Panc1 (cell line): ENCODE measurements around the gene JPH2. TPM values are rescaled to one million over a fixed set of nuclear protein-coding genes. Genes with fewer than 3 reads are reported as not detected.

Experiments
- ATAC-seq: fragments of 200-7000 bp; cut with Tn5 transposase; 2 replicates; pipeline ENCODE4 v1.9.1; 2020; ENCODE audit warnings: mild to moderate bottlenecking, moderate library complexity
- Bru-seq: library from RNA; stranded (reverse); fragments of 400-500 nt; gene quantifications from one replicate; lab custom pipeline; 2021; lab: Mats Ljungman, UMichigan
- BruChase-seq, 2 experiments: library from RNA; stranded (reverse); fragments of 400-500 nt; gene quantifications; one replicate each; lab custom pipeline; 2021; lab: Mats Ljungman, UMichigan
- BruUV-seq: library from RNA; stranded (reverse); fragments of 400-500 nt; replicated peaks from 2 replicates; lab custom pipeline; 2021; lab: Mats Ljungman, UMichigan
- CTCF ChIA-PET: fragments of 300-600 bp; sonication (Branson Sonifier 250); formaldehyde crosslinking; loops from one replicate; lab custom pipeline; 2022; ENCODE audit warnings: antibody characterized with exemption; lab: Charles Lee
- POLR2A ChIA-PET: fragments of 300-600 bp; sonication (Branson Sonifier 250); formaldehyde crosslinking; loops from one replicate; lab custom pipeline; 2022; ENCODE audit warnings: antibody characterized with exemption; lab: Charles Lee
- DNase-seq: peaks from one replicate; pipeline ENCODE4 v3.0.0-alpha.2; 2010; ENCODE audit warnings: low read depth, low spot score
- H3K27ac ChIP-seq: 2 replicates; pipeline ENCODE4 v1.5.1; 2011; ENCODE audit warnings: mild to moderate bottlenecking, low read length, inconsistent platforms
- H3K27me3 ChIP-seq: fragments of 200-500 bp; sonication (Bioruptor generic); 2 replicates; pipeline ENCODE4 v1.6.0; 2014; ENCODE audit warnings: low read length, inconsistent platforms; ENCODE audit not compliant: control insufficient read depth, insufficient read depth
- H3K36me3 ChIP-seq: fragments of 200-500 bp; sonication (Bioruptor generic); 2 replicates; pipeline ENCODE4 v1.5.1; 2014; ENCODE audit warnings: inconsistent platforms, mild to moderate bottlenecking, low read length, moderate library complexity; ENCODE audit not compliant: control insufficient read depth, insufficient read depth
- H3K4me1 ChIP-seq: 2 replicates; pipeline ENCODE4 v1.5.1; 2011; ENCODE audit warnings: inconsistent platforms, mild to moderate bottlenecking, low read length, moderate library complexity; ENCODE audit not compliant: control insufficient read depth, insufficient read depth
- H3K4me3 ChIP-seq, 2 experiments: 2 replicates each; pipeline ENCODE4 v1.5.1; 2011 to 2012; ENCODE audit warnings: low read depth in 2 of 2, low read length in 2 of 2, mild to moderate bottlenecking in 2 of 2, inconsistent platforms in 1 of 2, moderate library complexity in 1 of 2
- H3K9me3 ChIP-seq: fragments of 200-500 bp; sonication (Bioruptor generic); 2 replicates; pipeline ENCODE4 v1.5.1; 2014; ENCODE audit warnings: low read depth, mild to moderate bottlenecking, inconsistent platforms, low read length, moderate library complexity; ENCODE audit not compliant: control insufficient read depth, insufficient read depth
- POLR2AphosphoS5 ChIP-seq: IDR thresholded peaks from 2 replicates; pipeline ENCODE4 v1.6.1; 2012; ENCODE audit warnings: mild to moderate bottlenecking, low read depth, low read length, moderate library complexity
- SIN3A ChIP-seq: IDR thresholded peaks from 2 replicates; pipeline ENCODE4 v1.6.1; 2012; ENCODE audit warnings: low read depth, mild to moderate bottlenecking, low read length, moderate library complexity, borderline replicate concordance; ENCODE audit not compliant: insufficient read depth
- TCF7L2 ChIP-seq: IDR thresholded peaks from 2 replicates; pipeline ENCODE4 v1.6.1; 2011; ENCODE audit warnings: mild to moderate bottlenecking, low read depth, low read length, inconsistent platforms
- in situ Hi-C: cut with HindIII; loops from 2 replicates; pipeline ENCODE4 v1.10.0; 2016; ENCODE audit warnings: low sequenced_read_pairs, low pct_unique_long_range_greater_than_20kb
- intact Hi-C: fragments of 100-400 bp; cut with micrococcal nuclease; formaldehyde crosslinking; loops from one replicate; pipeline ENCODE4 v1.10.0; 2022; ENCODE audit not compliant: unreplicated experiment
- long read RNA-seq: library from polyadenylated mRNA; unstranded; transcript quantifications from one replicate; pipeline ENCODE4 v2.0.0, GENCODE V29; 2021; ENCODE audit not compliant: unreplicated experiment
- polyA plus RNA-seq: library from polyadenylated mRNA; unstranded; fragments of >200 nt; gene quantifications from one replicate; pipeline ENCODE4 v1.2.1, GENCODE V29; 2012; ENCODE audit warnings: missing spikeins; ENCODE audit not compliant: insufficient read length
- total RNA-seq: library from RNA; stranded (reverse); gene quantifications from one replicate; pipeline ENCODE4 v1.2.1, GENCODE V29; 2021; ENCODE audit not compliant: unreplicated experiment
- TF ChIP-seq, protein P1 (sequence below), 2 experiments: IDR thresholded peaks; 2 replicates each; pipeline ENCODE4 v1.6.1; 2011 to 2012; ENCODE audit warnings: low read depth in 2 of 2, control low read depth in 1 of 2, low read length in 1 of 2, mild to moderate bottlenecking in 1 of 2, moderate library complexity in 1 of 2; ENCODE audit not compliant: insufficient read depth in 1 of 2
- TF ChIP-seq, protein P2 (sequence below): fragments of 450-650 bp; IDR thresholded peaks from 2 replicates; pipeline ENCODE4 v1.5.1; 2017; ENCODE audit warnings: mild to moderate bottlenecking

Gene JPH2
- total RNA-seq (0.49 TPM), Bru-seq, nascent RNA (percentile 24 among the genes with signal in this experiment), BruChase-seq, experiment 1, labeled RNA remaining after a 2-hour chase (percentile 29 among the genes with signal in this experiment), BruChase-seq, experiment 2, labeled RNA remaining after a 6-hour chase (percentile 33 among the genes with signal in this experiment)
- 0.27 TPM for polyA plus RNA-seq
- long read RNA-seq, partial matches to known transcripts = 0 of 3 reads
- long read RNA-seq, other reads (novel, unspliced or antisense) = 2 of 3 reads

DNA sequence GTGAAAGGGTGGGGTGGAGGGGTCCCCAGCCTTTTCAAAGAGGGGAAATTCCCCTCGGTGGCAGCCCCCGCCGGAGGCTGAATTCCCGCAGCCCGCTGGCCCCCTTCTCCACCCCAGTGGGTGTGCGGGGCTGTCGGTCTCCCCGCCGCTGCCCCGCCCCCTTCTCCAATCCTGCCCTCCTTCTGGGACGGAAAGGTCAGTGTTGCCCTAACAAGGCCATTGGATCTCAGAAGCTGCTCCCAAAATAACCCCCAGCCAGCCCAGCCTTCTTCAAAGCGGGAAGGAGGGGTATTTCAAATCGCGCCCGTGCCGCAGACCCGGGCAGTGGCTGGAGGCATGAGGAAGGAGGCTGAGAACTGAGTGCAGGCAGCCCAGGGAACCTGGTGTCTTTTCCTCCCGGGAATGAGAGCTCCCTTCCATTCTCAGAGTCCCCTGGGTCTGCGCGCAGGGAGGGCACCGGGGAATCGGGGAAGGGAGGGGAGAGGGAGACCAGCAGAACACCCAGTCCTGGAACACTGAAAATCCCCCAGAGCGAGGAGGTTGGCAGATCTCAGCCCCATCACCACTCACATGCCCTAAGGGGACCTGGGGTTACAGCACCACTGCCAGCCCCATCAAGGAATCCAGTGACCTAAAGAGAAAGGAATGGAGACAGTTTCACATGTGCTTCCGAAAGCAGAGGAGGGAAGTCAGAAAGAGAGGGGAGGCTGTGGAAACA, at the start of gene JPH2:
TSS of gene JPH2 (minus strand) at position 135 of the 718 bp plus-strand sequence. CDS start 483 bp downstream, outside the sequence.
- intact Hi-C loops = no loop called here
- no TSS peak for BruUV-seq
- Histone ChIP-seq H3K36me3 (no peaks in the 10 kb centered on the region), H3K4me1 (peaks cover 9% of the 10 kb centered on the region), H3K27me3 (no peaks in the 10 kb centered on the region), H3K27ac (peak within 1 kb of the TSS; percentile 58), H3K9me3 (no peaks in the 10 kb centered on the region), H3K4me3 (peak within 1 kb of the TSS; percentile 43 to 69)
- TF ChIP-seq, protein P1, sequence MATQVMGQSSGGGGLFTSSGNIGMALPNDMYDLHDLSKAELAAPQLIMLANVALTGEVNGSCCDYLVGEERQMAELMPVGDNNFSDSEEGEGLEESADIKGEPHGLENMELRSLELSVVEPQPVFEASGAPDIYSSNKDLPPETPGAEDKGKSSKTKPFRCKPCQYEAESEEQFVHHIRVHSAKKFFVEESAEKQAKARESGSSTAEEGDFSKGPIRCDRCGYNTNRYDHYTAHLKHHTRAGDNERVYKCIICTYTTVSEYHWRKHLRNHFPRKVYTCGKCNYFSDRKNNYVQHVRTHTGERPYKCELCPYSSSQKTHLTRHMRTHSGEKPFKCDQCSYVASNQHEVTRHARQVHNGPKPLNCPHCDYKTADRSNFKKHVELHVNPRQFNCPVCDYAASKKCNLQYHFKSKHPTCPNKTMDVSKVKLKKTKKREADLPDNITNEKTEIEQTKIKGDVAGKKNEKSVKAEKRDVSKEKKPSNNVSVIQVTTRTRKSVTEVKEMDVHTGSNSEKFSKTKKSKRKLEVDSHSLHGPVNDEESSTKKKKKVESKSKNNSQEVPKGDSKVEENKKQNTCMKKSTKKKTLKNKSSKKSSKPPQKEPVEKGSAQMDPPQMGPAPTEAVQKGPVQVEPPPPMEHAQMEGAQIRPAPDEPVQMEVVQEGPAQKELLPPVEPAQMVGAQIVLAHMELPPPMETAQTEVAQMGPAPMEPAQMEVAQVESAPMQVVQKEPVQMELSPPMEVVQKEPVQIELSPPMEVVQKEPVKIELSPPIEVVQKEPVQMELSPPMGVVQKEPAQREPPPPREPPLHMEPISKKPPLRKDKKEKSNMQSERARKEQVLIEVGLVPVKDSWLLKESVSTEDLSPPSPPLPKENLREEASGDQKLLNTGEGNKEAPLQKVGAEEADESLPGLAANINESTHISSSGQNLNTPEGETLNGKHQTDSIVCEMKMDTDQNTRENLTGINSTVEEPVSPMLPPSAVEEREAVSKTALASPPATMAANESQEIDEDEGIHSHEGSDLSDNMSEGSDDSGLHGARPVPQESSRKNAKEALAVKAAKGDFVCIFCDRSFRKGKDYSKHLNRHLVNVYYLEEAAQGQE (IDR thresholded peaks at IDR 0.05; ENCODE audit: insufficient read depth in 1 of 2, low read depth in 2 of 2, low read length in 1 of 2) = no peak
- TF ChIP-seq SIN3A (no peak), TCF7L2 (no peak), POLR2AphosphoS5 (no peak)
- TF ChIP-seq, protein P2, sequence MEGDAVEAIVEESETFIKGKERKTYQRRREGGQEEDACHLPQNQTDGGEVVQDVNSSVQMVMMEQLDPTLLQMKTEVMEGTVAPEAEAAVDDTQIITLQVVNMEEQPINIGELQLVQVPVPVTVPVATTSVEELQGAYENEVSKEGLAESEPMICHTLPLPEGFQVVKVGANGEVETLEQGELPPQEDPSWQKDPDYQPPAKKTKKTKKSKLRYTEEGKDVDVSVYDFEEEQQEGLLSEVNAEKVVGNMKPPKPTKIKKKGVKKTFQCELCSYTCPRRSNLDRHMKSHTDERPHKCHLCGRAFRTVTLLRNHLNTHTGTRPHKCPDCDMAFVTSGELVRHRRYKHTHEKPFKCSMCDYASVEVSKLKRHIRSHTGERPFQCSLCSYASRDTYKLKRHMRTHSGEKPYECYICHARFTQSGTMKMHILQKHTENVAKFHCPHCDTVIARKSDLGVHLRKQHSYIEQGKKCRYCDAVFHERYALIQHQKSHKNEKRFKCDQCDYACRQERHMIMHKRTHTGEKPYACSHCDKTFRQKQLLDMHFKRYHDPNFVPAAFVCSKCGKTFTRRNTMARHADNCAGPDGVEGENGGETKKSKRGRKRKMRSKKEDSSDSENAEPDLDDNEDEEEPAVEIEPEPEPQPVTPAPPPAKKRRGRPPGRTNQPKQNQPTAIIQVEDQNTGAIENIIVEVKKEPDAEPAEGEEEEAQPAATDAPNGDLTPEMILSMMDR = no peak
- DNase-seq = no peak
- CTCF ChIA-PET = interaction anchor here (0.6 to 5.0 kb wide), 3 partner anchors 29 to 70 kb away, joined by 3 to 63 read pairs (median 5); no protein-coding TSS in a partner anchor
- in situ Hi-C loops = no loop called here
- POLR2A ChIA-PET = no interaction called here
- peak; percentile 80 for ATAC-seq

DNA sequence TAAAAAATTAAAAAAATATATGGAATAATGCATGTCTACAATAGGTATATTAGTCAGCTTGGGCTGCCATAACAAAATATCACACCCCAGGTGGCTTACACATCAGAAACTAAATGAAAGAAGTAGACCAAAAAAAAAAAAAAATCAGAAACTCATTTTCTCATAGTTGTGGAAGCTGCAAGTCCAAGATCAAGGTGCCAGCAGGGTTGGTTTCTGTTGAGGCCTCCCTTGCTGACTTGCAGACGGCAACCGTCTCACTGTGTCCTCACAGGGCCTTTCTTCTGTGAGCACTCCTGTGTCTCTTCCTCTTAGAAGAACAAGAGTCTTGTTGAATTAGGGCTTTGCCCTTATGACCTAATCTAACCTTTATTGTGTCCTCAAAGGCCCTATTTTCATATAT, 48.7 kb upstream of the JPH2 start:
- POLR2A ChIA-PET = no interaction called here
- Histone ChIP-seq H3K4me3 (no peak overlapping the region), H3K4me1 (no peaks in the 10 kb centered on the region)

More for the DNA sequence above, 48.7 kb upstream of the JPH2 start:
- DNase-seq = no peak
- in situ Hi-C loops (no loop called here), intact Hi-C loops (no loop called here)
- Histone ChIP-seq H3K36me3 (no peaks in the 10 kb centered on the region), H3K27me3 (no peaks in the 10 kb centered on the region), H3K9me3 (no peaks in the 10 kb centered on the region), H3K27ac (no peak overlapping the region)
- no TSS peak for BruUV-seq
- CTCF ChIA-PET = no interaction called here
- no peak for TF ChIP-seq POLR2AphosphoS5
- TF ChIP-seq SIN3A = no peak
- TF ChIP-seq, protein P2 = no peak
- TF ChIP-seq TCF7L2 = no peak
- TF ChIP-seq, protein P1 (IDR thresholded peaks at IDR 0.05; ENCODE audit: insufficient read depth in 1 of 2, low read depth in 2 of 2, low read length in 1 of 2) = no peak
- no peak for ATAC-seq
